Right lobe of liver (tissue), 4 donors: ENCODE measurements around the gene OR10J4.

ENCODE experiments used
- CTCF ChIP-seq, 4 donors: fragments of 200-600 bp in 3 of 4; fragments of 450-650 bp in 1 of 4; IDR thresholded peaks; one replicate each; pipeline versions ENCODE4 v1.5.1 to v1.8.0; 2016 to 2022; ENCODE audit warnings: antibody characterized with exemption in 4 of 4, mild to moderate bottlenecking in 2 of 4
- POLR2A ChIP-seq: fragments of 450-650 bp; IDR thresholded peaks from one replicate; pipeline ENCODE4 v1.6.1; 2017; ENCODE audit warnings: antibody characterized with exemption, mild to moderate bottlenecking
- donor health status: DM: no; HTN: no; CAD: no.
- donor health status: DM: no; HTN: no; CAD: no.
- donor health status: DM: no; HTN: yes; CAD: no.

DNA sequence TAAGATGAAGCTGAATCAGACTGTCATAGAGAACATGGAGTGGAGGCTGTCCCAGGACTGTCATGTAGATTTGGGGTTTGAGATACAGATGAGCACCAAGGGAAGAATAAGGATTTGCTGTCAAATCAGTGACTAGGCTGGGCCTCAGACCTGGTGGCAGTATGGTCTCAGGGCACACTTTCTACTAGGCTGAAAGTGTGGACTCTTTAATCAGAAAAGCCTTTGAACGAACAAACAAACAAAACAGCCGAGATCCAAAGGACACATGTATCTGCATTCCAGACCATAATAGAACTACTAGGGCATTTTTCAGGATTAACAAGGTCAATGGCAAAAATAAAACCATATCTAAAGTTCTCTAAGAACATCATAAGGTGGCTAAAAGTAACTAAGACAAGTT lies 10.4 kb downstream of the OR10J4 start:
- TF ChIP-seq CTCF (IDR thresholded peaks at IDR 0.05) (no peak), POLR2A (no peak)
